DND-41 (cell line): ENCODE data around the gene NANOS2.

Source experiments
- ATAC-seq: fragments of 200-7000 bp; cut with Tn5 transposase; 3 replicates; pipeline ENCODE4 v1.9.1; 2021; ENCODE audit warnings: low read depth; ENCODE audit not compliant: insufficient read depth
- DNase-seq: peaks from one replicate; pipeline ENCODE4 v3.0.0-alpha.2; 2020
- H2AFZ ChIP-seq: 2 replicates; pipeline ENCODE4 v1.6.0; 2012; ENCODE audit warnings: low read depth, low read length
- H3K27ac ChIP-seq: 2 replicates; pipeline ENCODE4 v1.5.1; 2012; ENCODE audit warnings: low read length, inconsistent platforms
- H3K27me3 ChIP-seq: fragments of 200-600 bp; sonication (generic); 2 replicates; pipeline ENCODE4 v1.6.0; 2012; ENCODE audit warnings: low read length, mild to moderate bottlenecking, inconsistent platforms; ENCODE audit not compliant: insufficient read depth, poor library complexity
- H3K36me3 ChIP-seq: 2 replicates; pipeline ENCODE4 v1.5.1; 2012; ENCODE audit warnings: low read length, inconsistent platforms; ENCODE audit not compliant: insufficient read depth
- H3K4me1 ChIP-seq: 2 replicates; pipeline ENCODE4 v1.5.1; 2012; ENCODE audit warnings: mild to moderate bottlenecking, low read length; ENCODE audit not compliant: insufficient read depth
- H3K4me2 ChIP-seq: 2 replicates; pipeline ENCODE4 v1.6.0; 2012; ENCODE audit warnings: mild to moderate bottlenecking, moderate library complexity, low read length, inconsistent platforms; ENCODE audit not compliant: insufficient read depth
- H3K4me3 ChIP-seq, 2 experiments: fragments of 200-600 bp in 1 of 2; shearing (Covaris generic) in 1 of 2; 2 replicates each; pipeline ENCODE4 v1.5.1; 2012 to 2016; ENCODE audit warnings: inconsistent platforms in 2 of 2, low read length in 2 of 2, mild to moderate bottlenecking in 2 of 2, low read depth in 1 of 2, moderate library complexity in 1 of 2
- H3K79me2 ChIP-seq: 2 replicates; pipeline ENCODE4 v1.6.0; 2012; ENCODE audit warnings: low read length, inconsistent platforms; ENCODE audit not compliant: insufficient read depth
- H3K9ac ChIP-seq: 2 replicates; pipeline ENCODE4 v1.6.0; 2012; ENCODE audit warnings: low read depth, mild to moderate bottlenecking, inconsistent platforms, low read length, moderate library complexity
- H3K9me3 ChIP-seq: 2 replicates; pipeline ENCODE4 v1.5.1; 2012; ENCODE audit warnings: low read length, moderate library complexity, mild to moderate bottlenecking, inconsistent platforms; ENCODE audit not compliant: insufficient read depth, severe bottlenecking
- H4K20me1 ChIP-seq: 2 replicates; pipeline ENCODE4 v1.6.0; 2012; ENCODE audit warnings: low read length; ENCODE audit not compliant: insufficient read depth
- CTCF ChIP-seq: IDR thresholded peaks from 2 replicates; pipeline ENCODE4 v1.5.1; 2012; ENCODE audit warnings: borderline replicate concordance, low read length, moderate library complexity, mild to moderate bottlenecking; ENCODE audit not compliant: poor library complexity, severe bottlenecking; ENCODE audit errors: extremely low read depth
- EZH2 ChIP-seq: IDR thresholded peaks from 3 replicates; pipeline ENCODE4 v1.6.1; 2012; ENCODE audit warnings: borderline replicate concordance, low read depth, mild to moderate bottlenecking, moderate library complexity, low read length, inconsistent platforms; ENCODE audit not compliant: severe bottlenecking

NANOS2 gene

GRCh38 chr19:45934551-45935230, 20.1 kb upstream of the NANOS2 start:
- no peaks in the 10 kb centered on the region for H3K9me3 ChIP-seq
- no peak overlapping the region for H3K4me2 ChIP-seq
- H3K4me1 ChIP-seq = no peaks in the 10 kb centered on the region
- DNase-seq (peak; percentile 23), ATAC-seq (no peak)
- peaks cover 6% of the 10 kb centered on the region for H3K27me3 ChIP-seq
- no peaks in the 10 kb centered on the region for H4K20me1 ChIP-seq
- H2AFZ ChIP-seq = no peak overlapping the region
- TF ChIP-seq EZH2 (no peak), CTCF (no peak)
- no peak overlapping the region for H3K27ac ChIP-seq
- no peaks in the 10 kb centered on the region for H3K79me2 ChIP-seq
- no peaks in the 10 kb centered on the region for H3K36me3 ChIP-seq
- no peak overlapping the region for H3K4me3 ChIP-seq
- no peak overlapping the region for H3K9ac ChIP-seq

GRCh38 chr19:45933759-45934158, 19.2 kb upstream of the NANOS2 start:
- DNase-seq (no peak), ATAC-seq (no peak)
- no peak overlapping the region for H3K4me3 ChIP-seq
- no peaks in the 10 kb centered on the region for H3K9me3 ChIP-seq
- no peak overlapping the region for H3K27ac ChIP-seq
- H3K27me3 ChIP-seq = peaks cover 6% of the 10 kb centered on the region
- H3K79me2 ChIP-seq = no peaks in the 10 kb centered on the region
- TF ChIP-seq CTCF (no peak), EZH2 (no peak)
- 0 out of 2 replicates have a peak, but pooled peaks cover 2% of the 10 kb centered on the region for H3K4me1 ChIP-seq
- no peaks in the 10 kb centered on the region for H3K36me3 ChIP-seq
- no peak overlapping the region for H3K4me2 ChIP-seq
- no peaks in the 10 kb centered on the region for H4K20me1 ChIP-seq
- H2AFZ ChIP-seq = no peak overlapping the region
- H3K9ac ChIP-seq = no peak overlapping the region

GRCh38 chr19:45931055-45931454, 16.5 kb upstream of the NANOS2 start:
- no peak for ATAC-seq

More at GRCh38 chr19:45931055-45931454, 16.5 kb upstream of the NANOS2 start:
- H3K9ac ChIP-seq = no peak overlapping the region
- no peak overlapping the region for H3K4me2 ChIP-seq
- peaks cover 6% of the 10 kb centered on the region for H3K27me3 ChIP-seq
- no peak overlapping the region for H2AFZ ChIP-seq
- no peak overlapping the region for H3K4me3 ChIP-seq
- no peak for TF ChIP-seq EZH2
- peak; percentile 12 for TF ChIP-seq CTCF
- H3K79me2 ChIP-seq = no peaks in the 10 kb centered on the region
- H3K27ac ChIP-seq = no peak overlapping the region
- DNase-seq = no peak
- no peaks in the 10 kb centered on the region for H3K9me3 ChIP-seq
- peaks cover 23% of the 10 kb centered on the region for H3K4me1 ChIP-seq
- no peaks in the 10 kb centered on the region for H4K20me1 ChIP-seq
- H3K36me3 ChIP-seq = no peaks in the 10 kb centered on the region
